Fibroblast of the conjunctiva (primary cell): ENCODE results near the gene NR2C2AP.
"Not testable (repeated sequence)": the region's sequence is repeated elsewhere in the genome, so short reads cannot be mapped to it uniquely, and the experiment has no call there.

Source experiments
- DNase-seq: peaks from one replicate; pipeline ENCODE4 v3.0.0-alpha.2; 2010; ENCODE audit warnings: low read depth

NR2C2AP gene

GRCh38 chr19:19203012-19203856, at the start of gene NR2C2AP:
TSS of gene NR2C2AP (minus strand) at chr19:19203414. CDS start at chr19:19203060, 354 bp downstream.
- peak; percentile 86 for DNase-seq

GRCh38 chr19:19250196-19250801, 47.1 kb upstream of the NR2C2AP start:
- DNase-seq, result no peak

- no peak for DNase-seq
Measured at GRCh38 chr19:19240476-19240875, 37.3 kb upstream of the NR2C2AP start.

- DNase-seq, result no peak
Measured at GRCh38 chr19:19239675-19240074, 36.5 kb upstream of the NR2C2AP start.

GRCh38 chr19:19238126-19238894, 35.1 kb upstream of the NR2C2AP start:
- DNase-seq, result no peak

GRCh38 chr19:19236173-19236572, 33.0 kb upstream of the NR2C2AP start:
- DNase-seq, result no peak

- DNase-seq, result no peak
Measured at GRCh38 chr19:19234220-19234816, 31.1 kb upstream of the NR2C2AP start.

- no peak for DNase-seq
Measured at GRCh38 chr19:19232261-19232721, 29.1 kb upstream of the NR2C2AP start.

GRCh38 chr19:19230999-19231398, 27.8 kb upstream of the NR2C2AP start:
- no peak for DNase-seq

GRCh38 chr19:19229701-19230100, 26.5 kb upstream of the NR2C2AP start:
- DNase-seq, result no peak

- DNase-seq, result no peak
Measured at GRCh38 chr19:19227217-19227616, 24.0 kb upstream of the NR2C2AP start.

- DNase-seq, result no peak
Measured at GRCh38 chr19:19226663-19227062, 23.4 kb upstream of the NR2C2AP start.

- no peak for DNase-seq
Measured at GRCh38 chr19:19226204-19226603, 23.0 kb upstream of the NR2C2AP start.

GRCh38 chr19:19224852-19225494, 21.8 kb upstream of the NR2C2AP start:
- no peak for DNase-seq

GRCh38 chr19:19224150-19224851, 21.1 kb upstream of the NR2C2AP start:
- no peak for DNase-seq

- DNase-seq, result no peak
Measured at GRCh38 chr19:19223636-19224035, 20.4 kb upstream of the NR2C2AP start.

GRCh38 chr19:19223060-19223459, 19.8 kb upstream of the NR2C2AP start:
- no peak for DNase-seq

- DNase-seq, result not testable (repeated sequence)
Measured at GRCh38 chr19:19221000-19221399, 17.8 kb upstream of the NR2C2AP start.

- no peak for DNase-seq
Measured at GRCh38 chr19:19218911-19219310, 15.7 kb upstream of the NR2C2AP start.

- no peak for DNase-seq
Measured at GRCh38 chr19:19217099-19217498, 13.9 kb upstream of the NR2C2AP start.

- DNase-seq, result no peak
Measured at GRCh38 chr19:19215792-19216191, 12.6 kb upstream of the NR2C2AP start.
